Tibial nerve (tissue), 4 donors: ENCODE measurements around the gene SRPK2. TPM values are rescaled to one million over a fixed set of nuclear protein-coding genes. Genes with fewer than 3 reads are reported as not detected.

ENCODE experiments used
- DNase-seq, 2 donors: peaks; one replicate each; pipeline ENCODE4 v3.0.0-alpha.2; 2019; ENCODE audit warnings: low spot score in 2 of 2
- H3K27ac ChIP-seq, 4 donors: fragments of 200-600 bp; sonication (generic) in 3 of 4; one replicate each; pipeline ENCODE4 v1.5.1; 2017 to 2019; ENCODE audit warnings: mild to moderate bottlenecking in 1 of 4
- H3K27me3 ChIP-seq, 2 donors: fragments of 200-600 bp; sonication (generic) in 1 of 2; one replicate each; pipeline versions ENCODE4 v1.5.1 to v1.6.0; 2017 to 2019
- H3K36me3 ChIP-seq, 3 donors: fragments of 200-600 bp; sonication (generic); one replicate each; pipeline ENCODE4 v1.5.1; 2018 to 2019
- H3K4me1 ChIP-seq, 4 donors: fragments of 200-600 bp; sonication (generic) in 3 of 4; one replicate each; pipeline ENCODE4 v1.5.1; 2017 to 2019
- H3K4me3 ChIP-seq, 4 donors: fragments of 200-600 bp; sonication (generic) in 3 of 4; one replicate each; pipeline ENCODE4 v1.5.1; 2017 to 2019; ENCODE audit warnings: mild to moderate bottlenecking in 1 of 4, moderate library complexity in 1 of 4
- H3K9me3 ChIP-seq, 4 donors: fragments of 200-600 bp; sonication (generic) in 3 of 4; one replicate each; pipeline ENCODE4 v1.5.1; 2017 to 2019
- EP300 ChIP-seq, 2 donors: sonication (generic); formaldehyde crosslinking; IDR thresholded peaks; one replicate each; pipeline ENCODE4 v1.6.1; 2017; ENCODE audit warnings: antibody characterized with exemption in 2 of 2, mild to moderate bottlenecking in 1 of 2
- POLR2A ChIP-seq, 2 donors: fragments of 450-650 bp; IDR thresholded peaks; one replicate each; pipeline ENCODE4 v1.6.1; 2017; ENCODE audit warnings: antibody characterized with exemption in 2 of 2, mild to moderate bottlenecking in 2 of 2, moderate library complexity in 2 of 2
- WGBS, 2 donors: methylation state at CpG; one replicate each; pipeline ENCODE4 v1.1.5; 2018; 5-methylcytosine and 5-hydroxymethylcytosine counted together
- small RNA-seq: library from RNA; depleted of rRNA; stranded (forward); fragments of <200 nt; gene quantifications from one replicate; pipeline ENCODE3, GENCODE V24; 2016
- total RNA-seq, 4 donors: library from RNA; depleted of rRNA; stranded (reverse); fragments of >200 nt; gene quantifications; one replicate each; pipeline ENCODE4 v1.1.0, GENCODE V29; 2016
- TF ChIP-seq, protein P1 (sequence below), 5 experiments: fragments of 200-600 bp in 3 of 5; fragments of 450-650 bp in 2 of 5; sonication (generic) in 3 of 5; IDR thresholded peaks; one replicate each; pipeline ENCODE4 v1.5.1; 2016 to 2019; ENCODE audit warnings: antibody characterized with exemption in 5 of 5, mild to moderate bottlenecking in 3 of 5, moderate library complexity in 2 of 5

SRPK2 gene
- total RNA-seq, 4 donors from 2014 or later = 54.1 to 94.4 (median 61.9) TPM

DNA sequence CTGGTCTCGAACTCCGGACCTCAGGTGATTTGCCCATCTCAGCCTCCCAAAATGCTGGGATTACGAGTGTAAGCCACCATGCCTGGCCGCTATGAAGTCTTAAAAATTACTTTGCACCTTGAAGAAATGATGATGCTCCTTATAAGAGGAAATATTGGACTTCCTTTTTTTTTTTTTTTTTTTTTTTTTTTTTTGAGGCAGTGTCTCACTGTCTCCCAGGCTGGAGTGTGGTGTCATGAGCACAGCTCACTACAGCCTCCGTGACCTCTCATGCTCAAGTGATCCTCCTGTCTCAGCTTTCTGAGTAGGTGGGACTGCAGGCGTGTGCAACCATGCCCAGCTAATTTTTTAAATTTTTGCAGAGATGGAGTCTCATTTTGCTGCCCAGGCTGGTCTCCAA is 309.4 kb downstream of the SRPK2 start:
- Histone ChIP-seq H3K27ac (no peak overlapping the region), H3K36me3 (peaks cover 0 to 99% (median 17%) of the 10 kb centered on the region in 3 donors), H3K9me3 (no peaks in the 10 kb centered on the region), H3K27me3 (no peaks in the 10 kb centered on the region), H3K4me1 (peaks cover 0 to 4% (median 0%) of the 10 kb centered on the region in 4 donors), H3K4me3 (no peak overlapping the region)
- no peak for TF ChIP-seq EP300 (IDR thresholded peaks at IDR 0.05)
- TF ChIP-seq POLR2A (IDR thresholded peaks at IDR 0.05) = no peak
- TF ChIP-seq, protein P1, sequence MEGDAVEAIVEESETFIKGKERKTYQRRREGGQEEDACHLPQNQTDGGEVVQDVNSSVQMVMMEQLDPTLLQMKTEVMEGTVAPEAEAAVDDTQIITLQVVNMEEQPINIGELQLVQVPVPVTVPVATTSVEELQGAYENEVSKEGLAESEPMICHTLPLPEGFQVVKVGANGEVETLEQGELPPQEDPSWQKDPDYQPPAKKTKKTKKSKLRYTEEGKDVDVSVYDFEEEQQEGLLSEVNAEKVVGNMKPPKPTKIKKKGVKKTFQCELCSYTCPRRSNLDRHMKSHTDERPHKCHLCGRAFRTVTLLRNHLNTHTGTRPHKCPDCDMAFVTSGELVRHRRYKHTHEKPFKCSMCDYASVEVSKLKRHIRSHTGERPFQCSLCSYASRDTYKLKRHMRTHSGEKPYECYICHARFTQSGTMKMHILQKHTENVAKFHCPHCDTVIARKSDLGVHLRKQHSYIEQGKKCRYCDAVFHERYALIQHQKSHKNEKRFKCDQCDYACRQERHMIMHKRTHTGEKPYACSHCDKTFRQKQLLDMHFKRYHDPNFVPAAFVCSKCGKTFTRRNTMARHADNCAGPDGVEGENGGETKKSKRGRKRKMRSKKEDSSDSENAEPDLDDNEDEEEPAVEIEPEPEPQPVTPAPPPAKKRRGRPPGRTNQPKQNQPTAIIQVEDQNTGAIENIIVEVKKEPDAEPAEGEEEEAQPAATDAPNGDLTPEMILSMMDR (IDR thresholded peaks at IDR 0.05) = no peak
- WGBS, 2 donors = 91 to 99% methylated on average over 6 of the region's 6 CpGs
- DNase-seq = no peak

DNA sequence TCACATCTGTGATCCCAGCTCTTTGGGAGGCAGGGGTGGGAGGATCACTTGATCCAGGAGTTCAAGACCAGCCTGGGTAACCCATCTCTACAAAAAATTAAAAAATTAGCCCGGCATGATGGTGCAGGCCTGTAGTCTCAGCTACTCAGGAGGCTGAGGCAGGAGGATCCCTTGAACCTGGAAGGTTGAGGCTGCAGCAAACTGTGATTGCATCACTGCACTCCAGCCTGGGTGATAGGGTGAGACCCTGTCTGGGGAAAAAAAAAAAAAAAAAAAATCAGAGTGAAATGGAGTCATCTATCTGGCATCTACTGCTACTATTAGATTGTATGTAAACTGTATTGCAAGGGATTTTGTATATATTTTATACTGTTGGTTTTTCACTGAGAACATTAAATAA is 315.6 kb downstream of the SRPK2 start:
- Histone ChIP-seq H3K4me3 (no peak overlapping the region), H3K27ac (no peak overlapping the region), H3K4me1 (peaks cover 0 to 18% (median 0%) of the 10 kb centered on the region in 4 donors), H3K27me3 (no peaks in the 10 kb centered on the region), H3K36me3 (peaks cover 0 to 73% (median 9%) of the 10 kb centered on the region in 3 donors), H3K9me3 (no peaks in the 10 kb centered on the region)
- DNase-seq = no peak
- 100% methylated on average over 1 of the region's 1 CpG for WGBS, 2 donors
- TF ChIP-seq POLR2A (IDR thresholded peaks at IDR 0.05) (no peak), EP300 (IDR thresholded peaks at IDR 0.05) (no peak)
- TF ChIP-seq, protein P1 (IDR thresholded peaks at IDR 0.05) = no peak

- DNase-seq = no peak
- Histone ChIP-seq H3K9me3 (no peaks in the 10 kb centered on the region), H3K36me3 (peaks cover 0 to 56% (median 7%) of the 10 kb centered on the region in 3 donors), H3K4me3 (no peak overlapping the region), H3K27ac (no peak overlapping the region), H3K4me1 (peaks cover 0 to 25% (median 0%) of the 10 kb centered on the region in 4 donors), H3K27me3 (no peaks in the 10 kb centered on the region)
- TF ChIP-seq EP300 (IDR thresholded peaks at IDR 0.05) (no peak), POLR2A (IDR thresholded peaks at IDR 0.05) (no peak)
- TF ChIP-seq, protein P1 (IDR thresholded peaks at IDR 0.05) = no peak
- WGBS, 2 donors = 88 to 89% methylated on average over 1 of the region's 1 CpG
Measured at GRCh38 chr7:105068886-105069285, 319.8 kb downstream of the SRPK2 start.

- 96 to 97% methylated on average over 5 of the region's 5 CpGs for WGBS, 2 donors
- peaks cover 0 to 26% (median 0%) of the 10 kb centered on the region in 4 donors for H3K4me1 ChIP-seq
- H3K4me3 ChIP-seq = no peak overlapping the region
- H3K27me3 ChIP-seq = no peaks in the 10 kb centered on the region
- no peak for TF ChIP-seq EP300 (IDR thresholded peaks at IDR 0.05)
- no peak for TF ChIP-seq POLR2A (IDR thresholded peaks at IDR 0.05)
- TF ChIP-seq, protein P1 (IDR thresholded peaks at IDR 0.05) = no peak
- no peaks in the 10 kb centered on the region for H3K9me3 ChIP-seq
- DNase-seq = no peak
- H3K27ac ChIP-seq = no peak overlapping the region
- H3K36me3 ChIP-seq = peaks cover 0 to 55% (median 7%) of the 10 kb centered on the region in 3 donors
Measured at GRCh38 chr7:105067691-105068090, 321.0 kb downstream of the SRPK2 start.

Small RNAs within 50 kb of the gene (small RNA-seq; reads per million reads assigned to genes)
- gene AC005070.2 (not detected), gene RNU6-1322P (not detected)

Other genes with a start within 250 kb of the SRPK2 start
- 10 to 100 TPM in 3 of 4 donors, 1 to 10 TPM in 1; 7.9 to 15.9 (median 15.4) TPM for gene PUS7, start 133.3 kb upstream of the SRPK2 start, total RNA-seq
- 10 to 100 TPM; 12.9 to 18.2 (median 14.6) TPM for gene RINT1, start 143.3 kb upstream of the SRPK2 start, total RNA-seq
- not detected for gene EFCAB10, start 192.6 kb upstream of the SRPK2 start, total RNA-seq